Measurements from ENCODE around the gene EVA1C.
"Not testable (repeated sequence)": the region's sequence is repeated elsewhere in the genome, so short reads cannot be mapped to it uniquely, and the experiment has no call there.

The EVA1C gene

DNA sequence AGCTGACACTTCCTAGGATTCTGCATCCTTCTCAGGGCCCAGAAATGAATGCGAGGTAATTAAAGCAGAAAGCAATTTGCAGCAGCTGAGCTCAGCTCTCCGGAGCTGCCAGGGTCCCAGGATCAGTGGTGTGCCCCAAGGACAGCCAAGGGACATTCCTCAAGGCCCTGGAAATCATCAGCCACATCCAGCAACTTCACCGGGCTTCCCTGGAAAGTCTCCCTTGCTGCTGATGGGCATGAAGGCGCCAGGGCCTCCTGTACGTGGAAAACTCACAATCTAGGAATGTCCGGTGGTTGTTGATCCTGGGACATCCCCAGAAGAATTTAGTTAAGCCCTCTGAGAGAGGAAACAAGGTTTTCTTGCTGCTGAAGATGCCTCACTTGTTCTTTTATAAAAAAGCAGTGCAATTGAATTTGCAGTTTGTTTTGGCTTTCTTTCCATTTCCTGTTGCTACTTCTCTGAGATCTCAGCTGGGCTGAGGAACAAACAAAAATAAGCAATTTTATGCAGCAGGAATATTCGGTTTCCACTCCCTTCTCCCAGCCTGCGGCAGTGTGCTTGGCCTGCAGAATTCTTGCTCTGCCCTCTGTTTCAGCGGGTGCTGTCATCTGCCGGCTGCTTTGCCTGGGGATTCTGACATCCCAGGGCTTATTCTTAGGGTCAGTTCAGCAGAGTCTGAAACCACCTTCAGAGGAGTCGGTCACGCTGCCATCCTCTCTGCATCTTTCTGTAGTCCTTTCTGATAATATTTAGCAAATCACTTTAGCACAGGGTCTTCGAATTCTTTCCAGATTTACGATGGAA lies 86.9 kb downstream of the EVA1C start:
- peak; percentile 62 for DNase-seq (ENCODE audit: low read depth)

DNA sequence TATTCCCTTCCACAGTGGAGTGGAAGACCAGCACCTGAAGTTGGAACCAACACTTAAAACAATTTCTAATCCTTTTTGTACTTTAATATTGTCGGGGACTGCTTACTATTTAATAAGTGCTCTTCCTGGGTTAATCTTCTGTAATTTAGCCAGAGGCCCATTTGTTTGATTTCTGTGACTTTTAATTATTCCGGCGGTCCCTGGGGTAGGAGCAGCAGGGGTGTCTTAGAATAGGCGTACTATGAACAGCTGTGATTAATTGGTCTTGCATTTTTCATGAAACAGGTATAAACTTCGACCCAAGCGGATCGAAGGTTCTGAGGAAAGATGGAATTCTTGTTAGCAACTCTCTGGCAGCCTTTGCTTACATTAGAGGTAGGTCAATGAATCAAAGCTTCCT lies 91.1 kb downstream of the EVA1C start:
- DNase-seq (ENCODE audit: low read depth) = not testable (repeated sequence)

DNA sequence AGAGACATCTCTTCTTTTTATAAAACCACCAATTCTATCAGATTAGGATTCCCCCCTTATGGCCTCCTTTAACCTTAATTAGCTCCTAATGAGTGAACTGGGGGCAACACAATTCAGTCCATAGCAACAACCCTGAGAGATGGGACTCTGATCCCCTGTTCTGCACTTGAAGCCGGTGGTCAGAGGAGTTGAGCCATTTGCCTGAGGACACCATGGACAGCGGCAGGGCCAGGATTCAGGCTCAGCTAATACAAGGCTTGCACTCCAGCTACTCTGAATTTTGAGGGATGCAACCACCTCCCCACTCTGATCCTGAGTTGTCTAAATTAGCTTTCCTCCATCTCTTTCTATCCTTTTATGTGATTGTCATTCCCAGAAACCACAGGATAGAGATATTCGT lies 93.3 kb downstream of the EVA1C start:
- not testable (repeated sequence) for DNase-seq (ENCODE audit: low read depth)

DNA sequence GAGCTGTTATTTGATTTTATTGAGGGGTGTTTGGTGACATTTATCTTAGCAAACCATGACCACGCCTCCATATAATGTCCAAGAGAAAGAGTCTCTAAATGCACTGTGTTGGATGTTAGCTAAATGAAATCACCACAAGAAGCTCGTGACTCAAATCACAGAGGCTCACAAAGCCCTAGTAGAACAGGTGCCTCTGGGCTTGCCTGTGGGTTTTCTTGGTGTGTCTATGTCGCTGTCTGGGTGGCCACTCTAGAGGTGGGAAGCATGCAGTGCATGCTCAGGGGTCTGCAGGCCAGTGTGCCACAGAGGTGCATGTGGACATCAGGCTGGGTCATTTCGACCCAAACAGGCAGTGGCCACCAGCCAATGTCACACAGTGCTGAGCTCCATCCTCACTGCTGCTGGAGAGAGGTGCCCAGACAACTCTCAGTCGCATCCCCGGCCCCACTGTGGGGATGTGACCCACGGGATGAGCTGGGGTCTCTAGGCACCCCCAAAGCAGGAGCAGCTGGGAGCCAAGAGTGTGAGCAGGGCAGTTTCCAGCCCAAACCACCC lies 94.0 kb downstream of the EVA1C start:
- DNase-seq (ENCODE audit: low read depth) = not testable (repeated sequence)

DNA sequence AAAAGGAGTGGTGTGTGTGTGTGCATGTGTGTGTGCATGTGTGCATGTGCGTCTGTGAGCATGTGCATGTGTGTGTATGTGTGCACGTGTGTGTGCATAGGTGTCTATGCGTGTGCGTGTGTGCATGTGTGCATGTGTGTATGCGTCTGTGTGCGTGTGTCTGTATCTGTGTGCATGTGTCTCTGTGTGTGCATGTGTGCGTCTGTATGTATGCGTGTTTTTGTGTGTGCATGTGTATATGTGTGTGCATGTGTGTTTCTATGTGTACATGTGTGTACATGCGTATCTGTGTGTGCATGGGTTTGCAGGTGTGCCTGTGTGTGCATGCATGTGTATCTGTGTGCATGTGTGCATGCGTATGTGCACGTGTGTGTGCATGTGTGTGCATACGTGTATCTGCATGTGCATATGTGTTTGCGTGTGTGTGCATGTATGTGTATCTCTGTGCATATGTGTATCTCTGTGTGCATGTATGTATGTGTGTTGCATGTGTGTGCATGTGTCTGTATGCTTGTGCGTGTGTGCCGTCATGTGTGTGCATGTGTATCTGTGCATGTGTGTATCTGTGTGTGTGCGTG lies 94.9 kb downstream of the EVA1C start:
- no peak for DNase-seq (ENCODE audit: low read depth)

DNA sequence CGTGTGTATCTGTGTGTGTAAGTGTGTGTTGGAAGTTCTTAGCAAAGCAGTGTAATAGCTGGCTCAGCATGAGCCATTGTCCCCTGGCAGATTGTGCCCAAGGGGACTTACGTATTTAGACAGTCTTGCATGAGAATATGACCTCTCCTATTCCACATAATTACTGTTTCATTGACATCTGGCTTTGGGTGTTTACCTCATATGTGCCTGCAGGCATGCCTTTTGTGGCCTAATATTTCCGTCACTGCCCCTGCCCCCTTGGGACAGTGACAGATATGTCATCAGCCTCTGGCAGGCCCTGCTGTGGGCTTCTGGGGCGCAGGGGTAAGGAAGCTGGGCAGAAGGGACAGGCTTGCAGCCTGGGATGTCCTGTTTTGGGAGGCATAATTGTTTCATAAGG lies 95.5 kb downstream of the EVA1C start:
- not testable (repeated sequence) for DNase-seq (ENCODE audit: low read depth)

- DNase-seq (ENCODE audit: low read depth) = no peak
Measured at GRCh38 chr21:32508558-32508957, 96.1 kb downstream of the EVA1C start.

DNA sequence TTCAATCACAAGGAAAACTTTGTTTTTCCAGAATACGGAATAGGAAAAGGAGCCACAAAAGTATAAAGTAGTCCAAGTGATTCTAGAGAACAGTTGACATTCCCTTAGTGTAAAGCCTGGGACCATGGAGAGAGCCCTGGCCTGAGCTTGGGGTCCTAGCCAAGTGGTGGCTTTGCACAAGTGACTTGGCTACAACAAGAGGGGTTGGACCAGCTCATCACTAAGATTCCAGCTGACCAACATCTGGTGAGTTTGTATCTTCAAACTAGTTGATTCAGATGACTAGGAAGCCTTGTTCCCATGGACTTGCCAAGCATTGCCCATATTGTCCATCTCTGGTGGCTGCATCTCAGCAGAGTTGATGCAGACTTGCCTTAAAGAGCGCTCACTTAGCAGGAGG lies 96.5 kb downstream of the EVA1C start:
- not testable (repeated sequence) for DNase-seq (ENCODE audit: low read depth)

DNA sequence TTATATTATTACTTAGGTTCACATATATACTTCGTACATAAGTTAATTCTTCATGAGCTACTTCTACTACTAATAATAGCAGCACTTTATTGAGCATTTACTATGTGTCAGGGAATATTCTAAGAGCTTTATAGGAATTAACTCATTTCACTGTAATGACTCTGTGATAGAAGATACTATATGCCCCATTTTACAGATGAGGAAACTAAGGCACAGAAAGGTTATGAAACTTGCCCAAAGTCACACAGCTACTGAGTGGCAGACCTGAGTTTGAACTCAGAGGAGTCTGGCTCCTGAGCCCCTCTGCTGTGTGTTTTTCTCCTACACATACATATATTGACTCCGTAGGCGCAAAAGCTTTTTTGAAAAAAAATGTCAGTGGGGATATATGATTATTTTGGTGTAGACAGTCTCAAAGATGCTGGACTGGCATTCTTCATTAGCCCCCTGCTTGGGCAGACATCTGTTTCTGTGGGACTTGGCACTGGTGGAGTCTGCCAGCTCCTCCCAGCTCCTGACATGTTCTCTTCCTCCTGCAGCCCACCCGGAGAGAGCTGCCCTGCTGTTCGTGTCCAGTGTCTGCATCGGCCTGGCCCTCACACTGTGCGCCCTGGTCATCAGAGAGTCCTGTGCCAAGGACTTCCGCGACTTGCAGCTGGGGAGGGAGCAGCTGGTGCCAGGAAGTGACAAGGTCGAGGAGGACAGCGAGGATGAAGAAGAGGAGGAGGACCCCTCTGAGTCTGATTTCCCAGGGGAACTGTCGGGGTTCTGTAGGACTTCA lies 102.0 kb downstream of the EVA1C start:
- DNase-seq (ENCODE audit: low read depth) = no peak

GRCh38 chr21:32515874-32516273 lies 103.4 kb downstream of the EVA1C start:
- peak; percentile 48 for DNase-seq (ENCODE audit: low read depth)

DNA sequence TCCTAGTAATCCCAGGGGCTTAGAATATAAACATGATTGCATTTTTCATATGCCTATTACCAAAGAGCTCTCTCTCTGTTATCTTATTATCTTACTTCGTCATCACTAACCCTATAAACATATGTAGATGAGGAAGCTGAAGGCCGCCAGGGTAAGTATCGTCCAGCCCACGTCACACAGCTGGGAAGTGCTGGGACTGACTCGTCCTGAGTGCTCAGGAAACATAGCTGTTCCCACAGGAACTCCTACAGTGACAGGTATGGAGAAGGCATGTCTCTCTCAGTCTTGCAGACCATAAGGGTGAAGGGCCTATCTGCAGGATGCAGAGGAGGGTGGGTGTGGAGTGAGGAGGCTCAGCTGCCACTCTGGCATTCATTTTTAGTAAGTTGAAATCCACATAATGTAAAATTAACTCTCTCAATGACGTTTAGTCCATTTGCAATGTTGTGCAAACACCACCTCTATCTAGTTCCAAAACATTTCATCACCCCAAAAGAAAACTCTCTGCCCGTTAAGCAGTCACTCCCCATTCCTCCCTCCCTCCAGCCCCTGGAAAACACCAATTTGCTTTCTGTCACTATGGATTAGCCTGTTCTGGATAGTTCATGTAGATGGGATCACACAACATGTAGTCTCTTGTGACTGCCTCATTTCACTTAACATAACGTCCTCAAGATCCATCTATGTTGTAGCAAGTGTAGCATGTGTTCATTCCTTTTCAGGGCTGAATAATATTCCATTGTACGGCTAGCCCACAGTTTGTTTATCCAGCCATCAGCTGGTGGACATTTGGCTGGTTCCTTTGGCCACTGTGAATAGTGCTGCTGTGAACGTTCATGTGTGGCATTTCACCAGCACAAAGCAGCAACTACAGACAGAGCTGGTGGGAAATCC lies 104.5 kb downstream of the EVA1C start:
- DNase-seq (ENCODE audit: low read depth) = peak; percentile 88

DNA sequence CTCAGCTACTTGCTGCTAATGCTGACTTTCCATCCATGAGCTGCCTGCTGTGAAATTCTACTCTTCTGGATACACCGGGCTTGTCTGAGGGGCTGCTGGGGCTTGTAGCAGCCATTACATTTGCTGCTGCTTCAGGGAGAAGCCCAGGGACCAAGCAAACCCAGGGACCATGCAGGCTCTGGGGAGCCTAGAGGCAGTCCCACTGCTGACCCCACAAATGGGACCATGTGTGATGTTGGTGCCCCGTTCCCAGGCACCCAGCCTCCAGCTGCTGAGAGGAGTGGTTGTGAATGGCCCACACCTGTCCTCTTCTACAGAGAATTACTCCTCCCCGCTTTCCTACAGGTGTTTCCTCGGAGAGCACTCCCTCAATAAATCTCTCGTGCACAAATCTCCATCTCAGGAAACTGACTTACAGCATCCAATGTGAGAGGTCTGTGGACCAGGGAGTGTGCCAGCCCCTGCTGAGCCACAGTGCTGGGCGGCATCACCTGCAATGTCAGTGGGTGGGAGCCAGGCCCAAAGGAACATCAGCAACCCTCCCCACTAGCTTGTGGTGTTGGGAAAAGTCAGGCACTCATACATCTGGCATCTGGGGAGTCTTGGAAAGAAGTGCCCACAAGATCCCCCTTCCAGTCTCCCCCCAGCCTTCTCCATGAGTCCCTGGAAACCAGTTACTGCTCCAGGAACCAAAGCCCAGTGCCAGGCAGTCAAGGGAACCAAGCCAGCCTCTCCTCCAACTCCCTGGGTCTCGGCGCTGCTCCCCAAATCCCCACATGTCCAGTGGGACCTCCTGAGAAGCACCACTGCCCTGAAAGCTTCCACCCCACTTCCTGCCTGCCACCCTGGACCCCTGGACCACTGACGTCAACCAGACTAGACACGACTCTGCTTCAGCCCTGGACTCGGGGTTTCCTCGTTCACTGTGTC lies 107.7 kb downstream of the EVA1C start:
- DNase-seq (ENCODE audit: low read depth) = peak; percentile 17

GRCh38 chr21:32520875-32521735 lies 108.6 kb downstream of the EVA1C start:
- peak; percentile 95 for DNase-seq (ENCODE audit: low read depth)

GRCh38 chr21:32521736-32522355 lies 109.3 kb downstream of the EVA1C start:
- DNase-seq (ENCODE audit: low read depth) = no peak

DNA sequence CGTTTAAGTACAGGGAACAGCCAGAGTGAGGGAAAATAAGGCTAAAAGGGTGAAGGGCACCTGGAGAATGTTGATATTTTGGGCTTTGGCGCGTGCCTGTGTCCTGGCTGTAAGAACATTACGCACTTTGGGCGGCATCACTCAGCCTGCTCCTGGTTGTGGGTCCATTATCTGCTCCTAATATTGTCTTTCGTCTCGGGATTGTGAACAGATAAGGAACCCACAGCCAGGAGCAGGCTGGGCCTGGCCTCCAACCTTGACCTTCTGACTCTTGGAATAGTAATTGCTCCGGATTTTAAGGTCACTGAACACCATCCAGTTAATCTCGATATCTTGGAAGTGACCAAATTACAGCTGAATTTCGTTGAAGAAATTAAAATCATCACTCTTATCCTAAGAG lies 111.0 kb downstream of the EVA1C start:
- DNase-seq (ENCODE audit: low read depth) = no peak

DNA sequence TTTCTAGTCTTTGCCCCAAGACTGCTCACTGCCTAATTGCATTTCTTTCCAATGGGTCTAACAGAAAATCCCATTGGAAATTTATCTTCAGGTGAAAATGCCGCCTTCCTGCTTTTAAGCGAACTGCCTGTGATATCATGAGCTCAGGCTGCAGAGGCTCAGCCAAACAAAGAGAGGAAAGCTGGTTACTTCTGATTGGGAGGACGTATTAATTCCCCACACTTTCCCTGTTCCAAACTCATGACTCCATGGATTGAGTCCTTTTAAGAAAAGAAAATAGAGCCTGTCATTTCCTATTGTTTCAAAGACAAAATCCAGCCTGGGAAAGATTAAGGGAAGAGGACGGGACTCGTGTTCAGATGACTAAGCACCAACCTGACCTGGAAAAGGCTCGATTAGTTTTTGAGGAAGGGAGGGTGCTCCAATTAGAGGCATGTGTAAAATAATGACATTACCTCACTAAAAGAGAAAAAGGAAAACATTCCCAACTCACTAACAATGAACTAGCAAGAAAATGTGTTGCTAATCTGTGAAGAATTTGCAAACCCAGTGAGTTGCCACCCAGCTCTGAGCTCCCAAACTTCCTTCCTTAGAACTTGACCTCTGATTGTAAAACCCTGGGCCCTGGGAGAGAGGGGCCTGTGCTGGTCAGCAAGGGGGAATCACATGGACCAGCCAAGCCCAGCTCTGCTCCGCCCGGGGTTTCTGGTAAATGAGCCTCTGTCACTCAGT lies 111.6 kb downstream of the EVA1C start:
- peak; percentile 36 for DNase-seq (ENCODE audit: low read depth)

- no peak for DNase-seq (ENCODE audit: low read depth)
Measured at GRCh38 chr21:32525282-32525681, 112.8 kb downstream of the EVA1C start.

DNA sequence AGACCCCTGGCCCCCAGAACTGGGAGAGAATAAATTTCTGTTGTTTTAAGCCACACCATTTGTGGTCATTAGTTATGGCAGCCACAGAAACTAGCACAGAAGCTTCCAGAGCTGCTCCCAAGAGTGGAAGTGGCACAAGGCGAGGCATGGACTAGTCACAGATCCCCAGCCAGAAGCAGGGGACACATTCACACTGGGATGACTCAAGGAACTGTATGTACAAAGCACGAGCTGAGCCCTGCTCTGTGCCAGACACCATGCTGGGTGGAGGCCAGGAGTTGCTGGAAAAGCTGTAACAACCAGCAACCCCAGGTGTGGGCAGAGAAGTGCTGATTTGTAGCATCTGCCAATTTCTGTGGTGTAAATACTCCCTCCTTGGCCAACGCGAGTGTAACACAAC lies 117.2 kb downstream of the EVA1C start:
- no peak for DNase-seq (ENCODE audit: low read depth)

Data from amniotic epithelial cell (primary cell).